ENCODE data around the gene ZNF813.
"Not testable (repeated sequence)": the region's sequence is repeated elsewhere in the genome, so short reads cannot be mapped to it uniquely, and the experiment has no call there.

ZNF813 gene

DNA sequence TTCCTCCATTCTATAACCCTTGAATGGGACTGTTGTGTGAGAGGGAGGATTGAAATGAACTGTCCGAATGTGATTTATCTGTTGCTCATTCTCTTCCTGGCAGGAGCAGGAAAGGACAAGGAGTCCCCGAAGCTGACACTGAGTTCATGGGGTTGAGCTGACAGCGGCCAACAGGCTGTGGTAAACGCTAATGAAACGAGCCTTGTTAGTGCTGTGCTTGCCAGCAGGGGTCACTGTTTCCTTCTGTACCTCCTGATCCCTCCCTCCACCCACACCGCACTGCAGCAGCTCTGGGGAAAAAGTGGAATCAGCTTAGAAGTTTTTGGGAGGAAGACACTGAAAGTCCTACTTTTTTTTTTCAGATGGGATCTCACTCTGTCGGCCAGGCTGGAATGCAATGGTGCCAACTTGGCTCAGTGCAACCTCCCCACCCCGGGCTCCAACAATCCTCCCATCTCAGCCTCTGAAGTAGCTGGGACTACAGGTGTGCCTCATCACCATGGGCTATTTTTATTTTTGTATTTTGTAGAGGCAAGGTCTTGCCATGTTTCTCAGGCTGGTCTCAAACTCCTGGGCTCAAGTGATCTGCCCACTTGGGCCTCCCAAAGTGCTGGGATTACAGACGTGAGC, 42.5 kb upstream of the ZNF813 start:
- Histone ChIP-seq H2AFZ (ENCODE audit: low read length) (no peak overlapping the region), H3K4me1 (ENCODE audit: insufficient read depth, low read length, poor library complexity, severe bottlenecking) (no peaks in the 10 kb centered on the region), H3K9ac (ENCODE audit: low read depth, low read length, poor library complexity, severe bottlenecking) (no peak overlapping the region), H3K4me2 (ENCODE audit: low read depth, low read length, poor library complexity, severe bottlenecking) (no peak overlapping the region), H3K9me3 (ENCODE audit: insufficient read depth, low read depth, low read length) (no peaks in the 10 kb centered on the region), H4K20me1 (ENCODE audit: insufficient read depth, low read length, poor library complexity, severe bottlenecking) (no peaks in the 10 kb centered on the region), H3K9me2 (replicated peaks; ENCODE audit: low read depth, low read length) (no peaks in the 10 kb centered on the region), H3K4me3 (ENCODE audit: low read length, poor library complexity, severe bottlenecking) (no peak overlapping the region), H3K36me3 (ENCODE audit: insufficient read depth, low read length) (no peaks in the 10 kb centered on the region), H3K79me2 (ENCODE audit: insufficient read depth, low read length) (no peaks in the 10 kb centered on the region), H3K27me3 (ENCODE audit: insufficient read depth, low read length, poor library complexity, severe bottlenecking) (no peaks in the 10 kb centered on the region), H3F3A (ENCODE audit: low read depth) (no peaks in the 10 kb centered on the region)
- TF ChIP-seq EZH2phosphoT487 (IDR thresholded peaks at IDR 0.05; ENCODE audit: borderline replicate concordance): no peak
- TF ChIP-seq CTCF (conservative IDR thresholded peaks at IDR 0.05; ENCODE audit: low read length): peak; percentile 82

- Histone ChIP-seq H2AFZ (ENCODE audit: low read length) (peak within 1 kb of the TSS; percentile 88), H3K9me3 (ENCODE audit: insufficient read depth, low read depth, low read length) (no peaks in the 10 kb centered on the region), H4K20me1 (ENCODE audit: insufficient read depth, low read length, poor library complexity, severe bottlenecking) (no peaks in the 10 kb centered on the region), H3K36me3 (ENCODE audit: insufficient read depth, low read length) (no peaks in the 10 kb centered on the region), H3F3A (ENCODE audit: low read depth) (no peaks in the 10 kb centered on the region), H3K9ac (ENCODE audit: low read depth, low read length, poor library complexity, severe bottlenecking) (peak within 1 kb of the TSS; percentile 88), H3K9me2 (replicated peaks; ENCODE audit: low read depth, low read length) (no peaks in the 10 kb centered on the region), H3K4me1 (ENCODE audit: insufficient read depth, low read length, poor library complexity, severe bottlenecking) (peaks cover 5% of the 10 kb centered on the region), H3K4me3 (ENCODE audit: low read length, poor library complexity, severe bottlenecking) (peak within 1 kb of the TSS; percentile 88), H3K79me2 (ENCODE audit: insufficient read depth, low read length) (peaks cover 18% of the 10 kb centered on the region; the same call in 1 of the 2 replicates), H3K27me3 (ENCODE audit: insufficient read depth, low read length, poor library complexity, severe bottlenecking) (no peaks in the 10 kb centered on the region), H3K4me2 (ENCODE audit: low read depth, low read length, poor library complexity, severe bottlenecking) (peak within 1 kb of the TSS; percentile 86)
- TF ChIP-seq EZH2phosphoT487 (IDR thresholded peaks at IDR 0.05; ENCODE audit: borderline replicate concordance) (no peak), CTCF (conservative IDR thresholded peaks at IDR 0.05; ENCODE audit: low read length) (no peak)
These were observed 36.0 kb upstream of the ZNF813 start, which contains the start of gene ZNF761 for GRCh38 chr19:53431399-53432087. TSS of gene ZNF761 (plus strand) at chr19:53431984. CDS start at chr19:53447269, 15,285 bp downstream.

DNA sequence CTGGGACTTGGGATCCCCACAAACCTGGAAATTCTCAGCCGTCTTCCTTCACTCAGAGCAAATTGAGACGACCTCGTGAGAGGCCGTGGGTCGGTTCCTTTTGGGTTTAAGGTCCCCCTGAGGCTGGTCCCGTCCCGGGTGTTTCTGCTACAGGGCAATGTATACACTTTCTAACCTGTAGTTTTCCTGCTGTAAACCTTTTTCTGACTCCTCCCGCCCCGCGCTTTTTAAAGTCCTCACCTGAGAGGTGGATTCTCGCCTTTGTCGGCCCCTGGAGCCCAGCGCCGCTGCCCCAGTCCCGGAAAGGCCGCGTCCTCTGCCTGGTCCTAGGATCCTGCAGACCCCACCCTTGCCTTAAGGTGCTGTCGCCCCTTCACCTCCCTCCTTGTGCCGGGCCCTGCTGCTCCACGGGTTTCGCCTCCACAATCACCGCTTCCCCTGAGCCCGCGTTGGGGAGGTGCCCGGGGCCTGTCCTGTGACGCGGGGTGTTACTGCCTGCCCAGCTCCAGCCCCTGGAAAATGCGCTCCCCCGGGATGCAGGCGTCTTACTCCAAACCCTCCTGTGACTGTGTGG, 35.4 kb upstream of the ZNF813 start:
- no peaks in the 10 kb centered on the region for H3F3A ChIP-seq (ENCODE audit: low read depth)
- H3K4me2 ChIP-seq (ENCODE audit: low read depth, low read length, poor library complexity, severe bottlenecking): peak overlapping the region; percentile 86
- TF ChIP-seq CTCF (conservative IDR thresholded peaks at IDR 0.05; ENCODE audit: low read length): no peak
- TF ChIP-seq EZH2phosphoT487 (IDR thresholded peaks at IDR 0.05; ENCODE audit: borderline replicate concordance): no peak
- no peaks in the 10 kb centered on the region for H3K9me3 ChIP-seq (ENCODE audit: insufficient read depth, low read depth, low read length)
- H4K20me1 ChIP-seq (ENCODE audit: insufficient read depth, low read length, poor library complexity, severe bottlenecking): no peaks in the 10 kb centered on the region
- no peaks in the 10 kb centered on the region for H3K9me2 ChIP-seq (replicated peaks; ENCODE audit: low read depth, low read length)
- H2AFZ ChIP-seq (ENCODE audit: low read length): peak overlapping the region; percentile 88
- peak overlapping the region; percentile 88 for H3K4me3 ChIP-seq (ENCODE audit: low read length, poor library complexity, severe bottlenecking)
- no peaks in the 10 kb centered on the region for H3K36me3 ChIP-seq (ENCODE audit: insufficient read depth, low read length)
- peaks cover 18% of the 10 kb centered on the region; the same call in 1 of the 2 replicates for H3K79me2 ChIP-seq (ENCODE audit: insufficient read depth, low read length)
- H3K27me3 ChIP-seq (ENCODE audit: insufficient read depth, low read length, poor library complexity, severe bottlenecking): no peaks in the 10 kb centered on the region
- peak overlapping the region; percentile 88 for H3K9ac ChIP-seq (ENCODE audit: low read depth, low read length, poor library complexity, severe bottlenecking)
- H3K4me1 ChIP-seq (ENCODE audit: insufficient read depth, low read length, poor library complexity, severe bottlenecking): peaks cover 5% of the 10 kb centered on the region

- H3K9ac ChIP-seq (ENCODE audit: low read depth, low read length, poor library complexity, severe bottlenecking); H3K9me3 ChIP-seq (ENCODE audit: insufficient read depth, low read depth, low read length); H3K4me3 ChIP-seq (ENCODE audit: low read length, poor library complexity, severe bottlenecking); H3K4me2 ChIP-seq (ENCODE audit: low read depth, low read length, poor library complexity, severe bottlenecking); H3K79me2 ChIP-seq (ENCODE audit: insufficient read depth, low read length); H3K36me3 ChIP-seq (ENCODE audit: insufficient read depth, low read length); H4K20me1 ChIP-seq (ENCODE audit: insufficient read depth, low read length, poor library complexity, severe bottlenecking); H3K9me2 ChIP-seq (replicated peaks; ENCODE audit: low read depth, low read length); H3K27me3 ChIP-seq (ENCODE audit: insufficient read depth, low read length, poor library complexity, severe bottlenecking); H3K4me1 ChIP-seq (ENCODE audit: insufficient read depth, low read length, poor library complexity, severe bottlenecking); H3F3A ChIP-seq (ENCODE audit: low read depth); H2AFZ ChIP-seq (ENCODE audit: low read length): not testable (repeated sequence)
These were observed 23.7 kb upstream of the ZNF813 start for GRCh38 chr19:53443809-53444208.

- not testable (repeated sequence) for H4K20me1 ChIP-seq (ENCODE audit: insufficient read depth, low read length, poor library complexity, severe bottlenecking); H3K79me2 ChIP-seq (ENCODE audit: insufficient read depth, low read length); H2AFZ ChIP-seq (ENCODE audit: low read length); H3K9me2 ChIP-seq (replicated peaks; ENCODE audit: low read depth, low read length); H3K4me2 ChIP-seq (ENCODE audit: low read depth, low read length, poor library complexity, severe bottlenecking); H3K9me3 ChIP-seq (ENCODE audit: insufficient read depth, low read depth, low read length); H3K4me3 ChIP-seq (ENCODE audit: low read length, poor library complexity, severe bottlenecking); H3K4me1 ChIP-seq (ENCODE audit: insufficient read depth, low read length, poor library complexity, severe bottlenecking); H3K36me3 ChIP-seq (ENCODE audit: insufficient read depth, low read length); H3F3A ChIP-seq (ENCODE audit: low read depth); H3K9ac ChIP-seq (ENCODE audit: low read depth, low read length, poor library complexity, severe bottlenecking); H3K27me3 ChIP-seq (ENCODE audit: insufficient read depth, low read length, poor library complexity, severe bottlenecking)
These were observed 20.3 kb upstream of the ZNF813 start for GRCh38 chr19:53447196-53447595.

Data from Loucy (cell line).